Measurements from ENCODE around the gene RNF146. TPM values are rescaled to one million over a fixed set of nuclear protein-coding genes. Genes with fewer than 3 reads are reported as not detected.

RNF146 gene
- total and polyA plus RNA-seq, 2 of the 13 experiments (the other 11 are each of a cell fraction or from before 2014, with no cell fraction given) = 18.8 to 27.6 TPM

DNA sequence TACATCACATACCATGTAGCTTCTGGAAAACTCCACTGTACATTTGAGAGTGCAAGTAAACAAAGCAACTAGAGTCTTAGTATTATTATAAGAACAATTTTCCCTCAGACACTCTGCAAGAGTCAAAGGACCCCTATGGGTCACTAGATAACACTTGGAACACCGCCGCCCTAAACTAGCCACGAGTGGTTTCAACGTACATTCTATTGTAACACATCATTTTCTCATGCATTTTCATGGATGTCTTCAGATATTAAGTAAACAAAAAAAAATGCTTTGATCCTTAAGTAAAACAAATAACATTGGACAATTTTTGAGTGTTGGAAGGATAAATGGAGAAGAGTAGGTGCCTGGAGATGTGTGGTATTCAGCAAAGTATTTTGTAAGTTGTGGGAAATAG lies 3.2 kb upstream of the RNF146 start (continued):
- TF ChIP-seq REST (IDR thresholded peaks at IDR 0.05; ENCODE audit: borderline replicate concordance in 1 of 2, low read depth in 1 of 2, low read length in 2 of 2) (no peak), ZNF30 (CRISPR knock-in tag; IDR thresholded peaks at IDR 0.05) (no peak)

DNA sequence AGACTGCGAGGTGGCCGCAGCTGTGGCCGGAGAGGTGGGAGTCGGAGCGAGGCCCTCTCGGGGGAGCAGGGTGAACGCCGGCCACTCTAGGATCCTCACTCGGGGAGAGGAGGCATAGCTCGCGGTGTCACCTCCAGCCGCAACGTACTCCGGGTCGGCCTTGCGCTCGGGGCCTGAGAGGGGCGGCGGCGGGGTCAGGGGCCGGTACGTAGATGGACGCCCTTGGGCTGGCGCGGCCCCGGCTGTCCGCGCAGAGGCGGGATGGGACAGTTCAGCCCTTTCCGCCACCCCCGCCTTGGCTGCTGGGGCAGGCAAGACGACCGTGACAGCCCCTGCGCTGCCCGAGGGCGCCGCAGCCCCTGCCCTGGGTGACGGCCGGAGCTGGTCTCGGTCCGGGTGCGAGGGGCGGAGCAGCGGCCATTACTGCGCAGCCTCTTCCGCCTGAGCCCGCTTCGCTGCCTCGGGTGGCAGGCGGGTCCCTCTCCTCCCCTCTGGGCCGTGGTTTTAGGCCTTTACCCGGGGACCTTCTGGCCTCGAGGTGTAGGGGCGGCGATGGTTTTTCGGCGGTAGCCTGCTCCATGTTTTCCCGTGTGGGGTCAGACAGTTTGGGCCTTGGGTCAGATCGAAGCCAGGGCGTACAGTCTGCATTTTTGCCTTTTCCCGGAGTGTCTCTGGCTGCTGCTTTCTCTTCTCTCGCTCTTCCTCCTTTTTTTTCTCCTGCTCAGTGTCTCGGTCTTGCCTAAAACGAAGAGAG lies 405 bp downstream of the RNF146 start:
- 2% methylated on average over 21 of the region's 64 CpGs for whole genome bisulfite sequencing (ENCODE audit: low lambda C conversion rate)
- POLR2A ChIA-PET = interaction anchor here (0.6 to 2.8 kb wide), 16 partner anchors 8 to 1477 kb away, joined by 3 to 37 read pairs (median 6); partner anchors contain the start of genes ECHDC1 and NCOA7
- no peaks in the 10 kb centered on the region for H3K9me3 ChIP-seq (ENCODE audit: low read length)
- H2AFZ ChIP-seq (ENCODE audit: low read length) = no peak overlapping the region
- H3K4me1 ChIP-seq (ENCODE audit: insufficient read depth, low read length) = peaks cover 36% of the 10 kb centered on the region
- peak overlapping the region; percentile 93 for H3K9ac ChIP-seq (ENCODE audit: insufficient read depth, low read depth, low read length)
- peak overlapping the region; percentile 87 to 97 (median 95) for H3K4me3 ChIP-seq (replicated peaks in 1 of 3; ENCODE audit: insufficient read depth in 1 of 3, low read depth in 2 of 3, low read length in 3 of 3)
- ATAC-seq (peak; percentile 92), DNase-seq (ENCODE audit: low spot score) (no peak), FAIRE-seq (no peak)
- H3K27ac ChIP-seq (ENCODE audit: extremely low read length, insufficient read depth, low read length) = peak overlapping the region; percentile 91
- CTCF ChIA-PET (ENCODE audit: low intra/inter-chr PET ratio, low total read pairs) = interaction anchor here (1.1 kb wide), 1 partner anchor 30 kb away, joined by 3 read pairs; no protein-coding TSS in a partner anchor
- in situ Hi-C loops (cut with HindIII; ENCODE audit: extremely low pct_ligation_motif_present, low pct_unique_long_range_greater_than_20kb) = no loop called here
- peaks cover 29% of the 10 kb centered on the region for H4K20me1 ChIP-seq (ENCODE audit: insufficient read depth, low read length)
- intact Hi-C loops (cut with micrococcal nuclease; ENCODE audit: unreplicated experiment) = loop anchor here (1.0 to 2.0 kb wide), 2 partner anchors 74 to 80 kb away; no protein-coding TSS in a partner anchor
- H3K79me2 ChIP-seq (ENCODE audit: insufficient read depth, low read length) = peaks cover 47% of the 10 kb centered on the region
- H3K36me3 ChIP-seq (replicated peaks in 1 of 2; ENCODE audit: control insufficient read depth in 1 of 2, insufficient read depth in 2 of 2, low read length in 2 of 2) = no peaks in the 10 kb centered on the region; a peak in 1 of 5 replicates
- H3K27me3 ChIP-seq (ENCODE audit: control insufficient read depth in 1 of 2, insufficient read depth in 2 of 2, low read length in 2 of 2) = no peaks in the 10 kb centered on the region; a peak in 1 of 5 replicates
- BruUV-seq (replicated peaks) = no TSS peak
- H3K4me2 ChIP-seq (ENCODE audit: low read depth, low read length) = peak overlapping the region; percentile 83
- TF ChIP-seq ZNF543 (CRISPR knock-in tag; IDR thresholded peaks at IDR 0.05) (peak; percentile 89), RBAK (CRISPR knock-in tag; IDR thresholded peaks at IDR 0.05) (no peak), BRD4 (CRISPR knock-in tag; IDR thresholded peaks at IDR 0.05) (peak; percentile 70; the same call in 1 of the 2 replicates), PAF1 (CRISPR knock-in tag; IDR thresholded peaks at IDR 0.05) (no peak), CBX1 (IDR thresholded peaks at IDR 0.05; ENCODE audit: low read depth) (no peak), KAT2B (IDR thresholded peaks at IDR 0.05; ENCODE audit: borderline replicate concordance, low read depth, low read length) (no peak), REL (CRISPR knock-in tag; conservative IDR thresholded peaks at IDR 0.05) (0 out of 2 replicates have a peak, but pooled peaks have one; percentile 16), STAT5B (CRISPR knock-in tag; IDR thresholded peaks at IDR 0.05) (peak; percentile 53; the same call in 1 of the 2 replicates), BCL3 (CRISPR knock-in tag; IDR thresholded peaks at IDR 0.05) (peak; percentile 80; the same call in 1 of the 2 replicates), NKX3-1 (CRISPR knock-in tag; IDR thresholded peaks at IDR 0.05) (no peak; the same call in 1 of the 2 replicates), ZNF800 (CRISPR knock-in tag; IDR thresholded peaks at IDR 0.05) (peak; percentile 28; the same call in 1 of the 2 replicates)
- TF ChIP-seq, protein P1, sequence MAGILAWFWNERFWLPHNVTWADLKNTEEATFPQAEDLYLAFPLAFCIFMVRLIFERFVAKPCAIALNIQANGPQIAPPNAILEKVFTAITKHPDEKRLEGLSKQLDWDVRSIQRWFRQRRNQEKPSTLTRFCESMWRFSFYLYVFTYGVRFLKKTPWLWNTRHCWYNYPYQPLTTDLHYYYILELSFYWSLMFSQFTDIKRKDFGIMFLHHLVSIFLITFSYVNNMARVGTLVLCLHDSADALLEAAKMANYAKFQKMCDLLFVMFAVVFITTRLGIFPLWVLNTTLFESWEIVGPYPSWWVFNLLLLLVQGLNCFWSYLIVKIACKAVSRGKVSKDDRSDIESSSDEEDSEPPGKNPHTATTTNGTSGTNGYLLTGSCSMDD (CRISPR knock-in tag; IDR thresholded peaks at IDR 0.05) = peak; percentile 81; the same call in 1 of the 2 replicates
